Natural killer cell (primary cell): ENCODE measurements around the gene PAPSS2. TPM values are rescaled to one million over a fixed set of nuclear protein-coding genes. Genes with fewer than 3 reads are reported as not detected.

Experiments
- ATAC-seq, 3 donors: fragments of 150-1000 bp in 2 of 3; fragments of 200-7000 bp in 1 of 3; cut with Tn5 transposase; 1 replicate in 1 of 3; 2 replicates in 2 of 3; pipeline ENCODE4 v1.10.0; 2021; ENCODE audit warnings: mild to moderate bottlenecking in 2 of 3, moderate library complexity in 2 of 3
- DNase-seq, 2 donors: peaks; one replicate each; pipeline versions ENCODE4 v3.0.0 to v3.0.0-alpha.2; 2013 to 2021; ENCODE audit warnings: mixed read lengths in 1 of 2
- H3K27ac ChIP-seq: one replicate; pipeline ENCODE4 v1.5.1; 2013; ENCODE audit warnings: mild to moderate bottlenecking, low read length
- H3K27me3 ChIP-seq: one replicate; pipeline ENCODE4 v1.6.1; 2013; ENCODE audit warnings: low read length; ENCODE audit not compliant: control insufficient read depth, insufficient read depth
- H3K36me3 ChIP-seq: one replicate; pipeline ENCODE4 v1.6.1; 2013; ENCODE audit warnings: low read length; ENCODE audit not compliant: control insufficient read depth, insufficient read depth
- H3K4me1 ChIP-seq: one replicate; pipeline ENCODE4 v1.6.1; 2013; ENCODE audit warnings: low read length; ENCODE audit not compliant: control insufficient read depth, insufficient read depth
- H3K4me3 ChIP-seq: one replicate; pipeline ENCODE4 v1.5.1; 2013; ENCODE audit warnings: low read length
- H3K9me3 ChIP-seq: one replicate; pipeline ENCODE4 v1.6.1; 2013; ENCODE audit warnings: low read length; ENCODE audit not compliant: control insufficient read depth, insufficient read depth
- H3K27ac Mint-ChIP-seq, 2 donors: one replicate each; pipeline ENCODE4 v1.8.0; 2022; ENCODE audit warnings: mild to moderate bottlenecking in 2 of 2, mixed read lengths in 2 of 2, moderate library complexity in 1 of 2
- H3K27me3 Mint-ChIP-seq, 2 donors: one replicate each; pipeline ENCODE4 v1.8.0; 2022; ENCODE audit warnings: low read depth in 2 of 2, mixed read lengths in 2 of 2
- H3K36me3 Mint-ChIP-seq: one replicate; pipeline ENCODE4 v1.8.0; 2022; ENCODE audit warnings: mixed read lengths
- H3K4me1 Mint-ChIP-seq, 2 donors: one replicate each; pipeline ENCODE4 v1.8.0; 2022; ENCODE audit warnings: mixed read lengths in 2 of 2
- H3K4me3 Mint-ChIP-seq: one replicate; pipeline ENCODE4 v1.8.0; 2022; ENCODE audit warnings: mild to moderate bottlenecking, moderate library complexity, mixed read lengths
- H3K9me3 Mint-ChIP-seq, 2 donors: one replicate each; pipeline ENCODE4 v1.8.0; 2022; ENCODE audit warnings: mixed read lengths in 2 of 2
- WGBS: methylation state at CpG from one replicate; pipeline ENCODE4 v1.1.7; 2013; ENCODE audit warnings: missing lambda C conversion rate; ENCODE audit not compliant: insufficient coverage; 5-methylcytosine and 5-hydroxymethylcytosine counted together
- intact Hi-C: fragments of 100-400 bp; cut with micrococcal nuclease; formaldehyde crosslinking; loops from one replicate; pipeline ENCODE4 v1.14.2; 2022
- total RNA-seq, 4 donors: library from RNA; stranded (reverse); fragments of 120-200 nt in 1 of 4; gene quantifications; one replicate each; pipeline versions ENCODE4 v1.2.3 to v1.2.4, GENCODE V29; 2013 to 2022
- TF ChIP-seq, protein P1 (sequence below): fragments of 200-600 bp; IDR thresholded peaks from one replicate; pipeline ENCODE4 v1.8.0; 2022; ENCODE audit warnings: antibody characterized with exemption

Gene PAPSS2
- total RNA-seq, 3 donors from 2014 or later (not counting 1 experiment from before 2014, with no cell fraction given) = 0.13 to 1.1 TPM; not detected in 1

DNA sequence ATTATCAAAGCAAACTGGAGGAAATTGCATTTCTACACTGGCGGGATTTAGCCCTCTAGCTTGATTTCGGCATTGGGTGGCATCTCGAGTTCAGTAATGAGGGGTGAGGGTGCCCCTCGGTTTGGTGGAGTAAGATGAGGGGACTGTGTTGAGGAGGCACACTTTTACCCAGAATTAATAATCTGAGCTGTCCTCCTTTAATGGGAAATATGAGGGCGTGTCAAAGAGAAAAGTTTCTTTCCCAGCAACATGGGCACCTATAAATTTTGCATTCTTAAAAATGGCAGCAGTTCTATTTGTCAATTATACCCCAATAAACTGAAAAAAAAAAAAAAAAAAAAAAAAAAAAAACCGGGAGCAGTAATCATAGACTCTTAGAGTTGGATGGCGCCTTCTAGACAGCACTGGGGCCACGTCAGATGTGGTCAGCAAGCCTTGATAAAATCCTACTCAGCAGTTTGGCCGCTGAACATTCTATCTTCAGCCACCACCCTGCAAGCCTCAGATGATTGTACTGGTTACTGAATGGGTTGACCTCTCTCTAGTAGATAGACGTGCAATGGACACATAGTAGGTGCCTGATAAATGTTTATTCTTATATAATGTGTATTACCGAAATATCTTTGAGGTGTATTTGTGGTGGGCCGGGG is 931 bp downstream of the PAPSS2 start:
- ATAC-seq (no peak), DNase-seq (no peak)
- H3K9me3 Mint-ChIP-seq = no peaks in the 10 kb centered on the region
- intact Hi-C loops = no loop called here
- peak overlapping the region; percentile 81 for H3K4me3 Mint-ChIP-seq
- TF ChIP-seq, protein P1, sequence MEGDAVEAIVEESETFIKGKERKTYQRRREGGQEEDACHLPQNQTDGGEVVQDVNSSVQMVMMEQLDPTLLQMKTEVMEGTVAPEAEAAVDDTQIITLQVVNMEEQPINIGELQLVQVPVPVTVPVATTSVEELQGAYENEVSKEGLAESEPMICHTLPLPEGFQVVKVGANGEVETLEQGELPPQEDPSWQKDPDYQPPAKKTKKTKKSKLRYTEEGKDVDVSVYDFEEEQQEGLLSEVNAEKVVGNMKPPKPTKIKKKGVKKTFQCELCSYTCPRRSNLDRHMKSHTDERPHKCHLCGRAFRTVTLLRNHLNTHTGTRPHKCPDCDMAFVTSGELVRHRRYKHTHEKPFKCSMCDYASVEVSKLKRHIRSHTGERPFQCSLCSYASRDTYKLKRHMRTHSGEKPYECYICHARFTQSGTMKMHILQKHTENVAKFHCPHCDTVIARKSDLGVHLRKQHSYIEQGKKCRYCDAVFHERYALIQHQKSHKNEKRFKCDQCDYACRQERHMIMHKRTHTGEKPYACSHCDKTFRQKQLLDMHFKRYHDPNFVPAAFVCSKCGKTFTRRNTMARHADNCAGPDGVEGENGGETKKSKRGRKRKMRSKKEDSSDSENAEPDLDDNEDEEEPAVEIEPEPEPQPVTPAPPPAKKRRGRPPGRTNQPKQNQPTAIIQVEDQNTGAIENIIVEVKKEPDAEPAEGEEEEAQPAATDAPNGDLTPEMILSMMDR = no peak
- H3K4me1 ChIP-seq = peaks cover 12% of the 10 kb centered on the region
- peaks cover 13 to 23% of the 10 kb centered on the region in 2 donors for H3K4me1 Mint-ChIP-seq
- peaks cover 15% of the 10 kb centered on the region for H3K27me3 ChIP-seq
- H3K36me3 ChIP-seq = no peaks in the 10 kb centered on the region
- H3K4me3 ChIP-seq = no peak overlapping the region
- H3K27ac Mint-ChIP-seq = peak overlapping the region in 1 of 2 donors; percentile 38
- H3K36me3 Mint-ChIP-seq = no peaks in the 10 kb centered on the region
- H3K27ac ChIP-seq = no peak overlapping the region
- H3K27me3 Mint-ChIP-seq = peaks cover 23 to 51% of the 10 kb centered on the region in 2 donors
- H3K9me3 ChIP-seq = no peaks in the 10 kb centered on the region
- WGBS = 36% methylated on average over 10 of the region's 12 CpGs

DNA sequence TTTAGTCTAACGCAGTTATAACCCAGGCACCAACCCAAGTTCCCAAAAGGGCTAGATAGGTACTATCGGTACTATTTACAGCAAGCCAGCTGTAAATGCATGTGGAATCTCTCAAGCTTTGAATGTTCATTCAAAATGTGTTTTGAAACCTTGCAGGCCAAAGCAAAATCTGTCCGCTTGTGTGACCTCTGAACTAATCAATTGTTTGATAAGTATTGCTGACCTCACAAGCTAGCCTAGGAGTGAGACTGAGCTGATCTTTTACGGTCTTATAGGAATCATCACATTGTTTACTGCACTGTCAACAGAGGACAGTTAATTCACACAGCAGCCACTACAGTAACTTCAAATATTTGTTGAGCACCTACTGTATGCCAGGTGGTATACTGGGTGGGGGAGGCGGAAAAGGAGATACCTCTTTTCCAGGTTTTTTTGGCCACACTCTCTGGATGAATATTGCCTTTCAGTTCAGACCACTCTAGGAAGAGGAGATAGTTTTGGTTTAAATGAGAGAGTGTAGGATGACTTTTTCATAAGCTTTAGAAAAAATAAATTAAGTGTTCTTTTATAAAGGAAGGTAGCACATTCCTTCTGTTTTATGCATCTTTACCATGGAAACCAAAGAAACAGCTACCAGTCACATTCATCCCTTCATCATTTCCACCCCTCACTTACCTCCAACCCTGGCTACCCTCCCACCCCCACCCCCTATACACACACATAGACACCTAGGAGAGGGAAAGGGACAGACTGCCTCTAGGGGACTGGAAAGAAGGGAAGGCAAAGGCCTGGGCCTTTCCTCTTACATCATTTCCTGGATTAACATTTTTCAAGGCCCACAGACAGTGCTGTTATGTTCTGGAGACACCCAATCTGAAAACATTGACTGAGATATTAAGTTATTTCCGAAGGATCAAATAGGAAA is 2.4 kb downstream of the PAPSS2 start:
- H3K27ac Mint-ChIP-seq = no peak overlapping the region
- H3K4me3 ChIP-seq = no peak overlapping the region
- DNase-seq (no peak), ATAC-seq (no peak)
- WGBS = 96% methylated on average over 6 of the region's 6 CpGs
- no peak overlapping the region for H3K4me3 Mint-ChIP-seq
- H3K9me3 Mint-ChIP-seq = no peaks in the 10 kb centered on the region
- intact Hi-C loops = no loop called here
- H3K27me3 Mint-ChIP-seq = peaks cover 21 to 41% of the 10 kb centered on the region in 2 donors
- no peaks in the 10 kb centered on the region for H3K9me3 ChIP-seq
- no peaks in the 10 kb centered on the region for H3K36me3 ChIP-seq
- peaks cover 13 to 19% of the 10 kb centered on the region in 2 donors for H3K4me1 Mint-ChIP-seq
- H3K27ac ChIP-seq = no peak overlapping the region
- TF ChIP-seq, protein P1 = no peak
- peaks cover 12% of the 10 kb centered on the region for H3K4me1 ChIP-seq
- H3K27me3 ChIP-seq = peaks cover 15% of the 10 kb centered on the region
- H3K36me3 Mint-ChIP-seq = no peaks in the 10 kb centered on the region

DNA sequence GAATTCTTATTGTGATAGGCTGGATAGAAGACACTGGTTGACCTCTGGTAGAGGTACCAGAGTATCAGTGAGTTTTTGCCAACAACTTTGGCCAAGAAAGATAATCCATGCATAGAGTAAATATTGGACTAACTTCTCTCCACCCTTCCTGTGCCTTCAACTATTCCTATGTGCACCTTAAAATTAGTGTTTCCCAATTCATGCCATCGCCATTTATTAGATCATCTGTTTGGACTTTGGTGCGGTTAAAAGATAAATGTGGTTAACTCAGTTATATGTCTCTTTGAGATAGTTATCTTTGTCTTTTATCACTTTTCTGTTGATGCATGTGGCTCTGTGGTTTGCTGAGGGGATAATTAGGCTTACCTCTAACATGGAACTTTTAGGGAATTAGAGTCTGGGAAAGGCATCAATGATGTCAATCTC is 4.6 kb downstream of the PAPSS2 start:
- Histone ChIP-seq H3K27me3 (peaks cover 15% of the 10 kb centered on the region), H3K9me3 (no peaks in the 10 kb centered on the region), H3K36me3 (no peaks in the 10 kb centered on the region), H3K4me3 (no peak overlapping the region), H3K27ac (no peak overlapping the region), H3K4me1 (peaks cover 12% of the 10 kb centered on the region)
- TF ChIP-seq, protein P1 = no peak
- ATAC-seq (no peak), DNase-seq (no peak)
- 57% methylated on average over 1 of the region's 2 CpGs for WGBS
- Mint-ChIP-seq H3K27me3 (peaks cover 15 to 28% of the 10 kb centered on the region in 2 donors), H3K4me3 (no peak overlapping the region), H3K9me3 (no peaks in the 10 kb centered on the region), H3K27ac (no peak overlapping the region), H3K36me3 (no peaks in the 10 kb centered on the region), H3K4me1 (peaks cover 9 to 14% of the 10 kb centered on the region in 2 donors)
- intact Hi-C loops = no loop called here
